H4 (cell line): Measurements from ENCODE around the gene PLAAT3. TPM values are rescaled to one million over a fixed set of nuclear protein-coding genes. Genes with fewer than 3 reads are reported as not detected.
A peak's percentile ranks its signal among the peaks of the same experiment; 100 is the strongest.
"Not testable (repeated sequence)": the region's sequence is repeated elsewhere in the genome, so short reads cannot be mapped to it uniquely, and the experiment has no call there.

ENCODE experiments used
- DNase-seq: peaks from one replicate; pipeline ENCODE4 v3.0.0-alpha.2; 2015; ENCODE audit warnings: low spot score
- total RNA-seq: library from RNA; depleted of rRNA; stranded (reverse); fragments of >200 nt; shearing (Covaris generic); gene quantifications from 2 replicates; pipeline ENCODE4 v1.2.3, GENCODE V29; 2014

PLAAT3 gene
- total RNA-seq, 1 experiment from 2014 or later: 4.7 TPM

GRCh38 chr11:63609536-63609935 is 4.7 kb downstream of the PLAAT3 start:
- no peak for DNase-seq

- DNase-seq: no peak
Observed at GRCh38 chr11:63608353-63609345, 5.6 kb downstream of the PLAAT3 start.

- DNase-seq: no peak
Observed at GRCh38 chr11:63603180-63603518, 11.1 kb downstream of the PLAAT3 start.

- not testable (repeated sequence) for DNase-seq
Observed at GRCh38 chr11:63602290-63603179, 11.7 kb downstream of the PLAAT3 start.

GRCh38 chr11:63599211-63600122 is 14.8 kb downstream of the PLAAT3 start:
- no peak for DNase-seq

- DNase-seq: no peak
Observed at GRCh38 chr11:63598556-63598955, 15.7 kb downstream of the PLAAT3 start.

- DNase-seq: no peak
Observed at GRCh38 chr11:63595296-63595695, 18.9 kb downstream of the PLAAT3 start.

- DNase-seq: no peak
Observed at GRCh38 chr11:63592975-63593395, 21.2 kb downstream of the PLAAT3 start.

GRCh38 chr11:63590024-63590788 is 24.0 kb downstream of the PLAAT3 start:
- no peak for DNase-seq

- no peak for DNase-seq
Observed at GRCh38 chr11:63589000-63589399, 25.2 kb downstream of the PLAAT3 start.

- no peak for DNase-seq
Observed at GRCh38 chr11:63586451-63587166, 27.6 kb downstream of the PLAAT3 start.

GRCh38 chr11:63583357-63583677 is 30.9 kb downstream of the PLAAT3 start:
- DNase-seq: no peak

- not testable (repeated sequence) for DNase-seq
Observed at GRCh38 chr11:63581224-63581623, 33.0 kb downstream of the PLAAT3 start.

- not testable (repeated sequence) for DNase-seq
Observed at GRCh38 chr11:63578882-63579281, 35.4 kb downstream of the PLAAT3 start.

- no peak for DNase-seq
Observed at GRCh38 chr11:63574856-63575602, 39.2 kb downstream of the PLAAT3 start.

- peak; percentile 93 for DNase-seq
Observed at GRCh38 chr11:63573881-63574855, 40.1 kb downstream of the PLAAT3 start.

- DNase-seq: no peak
Observed at GRCh38 chr11:63572026-63572688, 42.1 kb downstream of the PLAAT3 start.

- no peak for DNase-seq
Observed at GRCh38 chr11:63569570-63569969, 44.7 kb downstream of the PLAAT3 start.
